ENCODE results near the gene TP53TG3D. TPM values are rescaled to one million over a fixed set of nuclear protein-coding genes. Genes with fewer than 3 reads are reported as not detected.
"Not testable (repeated sequence)": the region's sequence is repeated elsewhere in the genome, so short reads cannot be mapped to it uniquely, and the experiment has no call there.

TP53TG3D gene
- total RNA-seq (2013) = 0.06 TPM
- polyA plus RNA-seq (not detected), polyA minus RNA-seq (not detected in 2 replicates), total RNA-seq (0 to 0.15 (median 0.05) reads per million in 11 experiments)

GRCh38 chr16:32252986-32253385 is at the start of gene TP53TG3D:
Gene TP53TG3D, plus strand, starts transcription at chr16:32253286. Its CDS starts 68 bp downstream, at chr16:32253354.
- H3K27me3 Mint-ChIP-seq (ENCODE audit: low read depth in 3 of 3); H3K36me3 ChIP-seq (replicated peaks in 1 of 2; ENCODE audit: control insufficient read depth in 1 of 2, insufficient read depth in 2 of 2, low read length in 2 of 2); DNase-seq; H2AFZ ChIP-seq (ENCODE audit: insufficient read depth, low read depth, low read length, poor library complexity, severe bottlenecking); H3K79me2 ChIP-seq (ENCODE audit: insufficient read depth, low read length); H3K27ac ChIP-seq (ENCODE audit: low read depth in 1 of 2, low read length in 2 of 2); intact Hi-C loops (cut with micrococcal nuclease); H3K4me1 Mint-ChIP-seq; H3K9me3 ChIP-seq (replicated peaks in 1 of 2; ENCODE audit: control insufficient read depth in 1 of 2, insufficient read depth in 1 of 2, low read length in 2 of 2); H3K36me3 Mint-ChIP-seq; H3K4me1 ChIP-seq (ENCODE audit: control insufficient read depth in 1 of 2, insufficient read depth in 2 of 2, low read length in 2 of 2); H3K4me3 ChIP-seq (replicated peaks in 1 of 3; ENCODE audit: low read depth in 2 of 3, low read length in 3 of 3); H3K4me3 Mint-ChIP-seq; H3K9ac ChIP-seq (ENCODE audit: insufficient read depth, low read length, poor library complexity, severe bottlenecking); H3K9me3 Mint-ChIP-seq; H4K20me1 ChIP-seq (ENCODE audit: insufficient read depth, low read length); H3K27me3 ChIP-seq (ENCODE audit: control insufficient read depth in 2 of 2, insufficient read depth in 2 of 2, low read length in 2 of 2); H3K27ac Mint-ChIP-seq; H3K4me2 ChIP-seq (replicated peaks; ENCODE audit: extremely low read depth, low read length, poor library complexity, severe bottlenecking): not testable (repeated sequence)
- no CpG with 5 or more reads among the region's 26 CpGs for WGBS (ENCODE audit: insufficient coverage)

GRCh38 chr16:32253507-32253906 is 421 bp downstream of the TP53TG3D start:
- H3K9me3 ChIP-seq (replicated peaks in 1 of 2; ENCODE audit: control insufficient read depth in 1 of 2, insufficient read depth in 1 of 2, low read length in 2 of 2); H3K79me2 ChIP-seq (ENCODE audit: insufficient read depth, low read length); H3K27me3 ChIP-seq (ENCODE audit: control insufficient read depth in 2 of 2, insufficient read depth in 2 of 2, low read length in 2 of 2); H3K36me3 ChIP-seq (replicated peaks in 1 of 2; ENCODE audit: control insufficient read depth in 1 of 2, insufficient read depth in 2 of 2, low read length in 2 of 2); H3K36me3 Mint-ChIP-seq; H3K9me3 Mint-ChIP-seq; H3K4me1 Mint-ChIP-seq; H3K4me1 ChIP-seq (ENCODE audit: control insufficient read depth in 1 of 2, insufficient read depth in 2 of 2, low read length in 2 of 2); intact Hi-C loops (cut with micrococcal nuclease); H2AFZ ChIP-seq (ENCODE audit: insufficient read depth, low read depth, low read length, poor library complexity, severe bottlenecking); H3K4me2 ChIP-seq (replicated peaks; ENCODE audit: extremely low read depth, low read length, poor library complexity, severe bottlenecking); H3K4me3 Mint-ChIP-seq; H3K9ac ChIP-seq (ENCODE audit: insufficient read depth, low read length, poor library complexity, severe bottlenecking); H3K27ac ChIP-seq (ENCODE audit: low read depth in 1 of 2, low read length in 2 of 2); DNase-seq; H3K4me3 ChIP-seq (replicated peaks in 1 of 3; ENCODE audit: low read depth in 2 of 3, low read length in 3 of 3); H3K27ac Mint-ChIP-seq; H3K27me3 Mint-ChIP-seq (ENCODE audit: low read depth in 3 of 3); H4K20me1 ChIP-seq (ENCODE audit: insufficient read depth, low read length): not testable (repeated sequence)
- WGBS (ENCODE audit: insufficient coverage) = no CpG with 5 or more reads among the region's 20 CpGs

- H3K4me2 ChIP-seq (replicated peaks; ENCODE audit: extremely low read depth, low read length, poor library complexity, severe bottlenecking); H3K27me3 ChIP-seq (ENCODE audit: control insufficient read depth in 2 of 2, insufficient read depth in 2 of 2, low read length in 2 of 2); H3K36me3 ChIP-seq (replicated peaks in 1 of 2; ENCODE audit: control insufficient read depth in 1 of 2, insufficient read depth in 2 of 2, low read length in 2 of 2); intact Hi-C loops (cut with micrococcal nuclease); H3K9me3 ChIP-seq (replicated peaks in 1 of 2; ENCODE audit: control insufficient read depth in 1 of 2, insufficient read depth in 1 of 2, low read length in 2 of 2); H3K9me3 Mint-ChIP-seq; H3K4me1 ChIP-seq (ENCODE audit: control insufficient read depth in 1 of 2, insufficient read depth in 2 of 2, low read length in 2 of 2); H3K27ac ChIP-seq (ENCODE audit: low read depth in 1 of 2, low read length in 2 of 2); H2AFZ ChIP-seq (ENCODE audit: insufficient read depth, low read depth, low read length, poor library complexity, severe bottlenecking); H3K4me3 ChIP-seq (replicated peaks in 1 of 3; ENCODE audit: low read depth in 2 of 3, low read length in 3 of 3); H3K4me1 Mint-ChIP-seq; H3K36me3 Mint-ChIP-seq; H3K27ac Mint-ChIP-seq; H3K4me3 Mint-ChIP-seq; DNase-seq; H4K20me1 ChIP-seq (ENCODE audit: insufficient read depth, low read length); H3K27me3 Mint-ChIP-seq (ENCODE audit: low read depth in 3 of 3); H3K9ac ChIP-seq (ENCODE audit: insufficient read depth, low read length, poor library complexity, severe bottlenecking); H3K79me2 ChIP-seq (ENCODE audit: insufficient read depth, low read length): not testable (repeated sequence)
- WGBS (ENCODE audit: insufficient coverage) = no CpG with 5 or more reads among the region's 5 CpGs
Measured at GRCh38 chr16:32261526-32261925, 8.4 kb downstream of the TP53TG3D start.

- H3K9me3 ChIP-seq (replicated peaks in 1 of 2; ENCODE audit: control insufficient read depth in 1 of 2, insufficient read depth in 1 of 2, low read length in 2 of 2); H3K36me3 Mint-ChIP-seq; H3K27ac ChIP-seq (ENCODE audit: low read depth in 1 of 2, low read length in 2 of 2); H3K79me2 ChIP-seq (ENCODE audit: insufficient read depth, low read length); H3K4me1 Mint-ChIP-seq; H2AFZ ChIP-seq (ENCODE audit: insufficient read depth, low read depth, low read length, poor library complexity, severe bottlenecking); H3K36me3 ChIP-seq (replicated peaks in 1 of 2; ENCODE audit: control insufficient read depth in 1 of 2, insufficient read depth in 2 of 2, low read length in 2 of 2); H3K27me3 ChIP-seq (ENCODE audit: control insufficient read depth in 2 of 2, insufficient read depth in 2 of 2, low read length in 2 of 2); H3K4me3 ChIP-seq (replicated peaks in 1 of 3; ENCODE audit: low read depth in 2 of 3, low read length in 3 of 3); DNase-seq; H3K4me3 Mint-ChIP-seq; intact Hi-C loops (cut with micrococcal nuclease); H3K27me3 Mint-ChIP-seq (ENCODE audit: low read depth in 3 of 3); H3K4me2 ChIP-seq (replicated peaks; ENCODE audit: extremely low read depth, low read length, poor library complexity, severe bottlenecking); H3K9me3 Mint-ChIP-seq; H3K27ac Mint-ChIP-seq; H3K9ac ChIP-seq (ENCODE audit: insufficient read depth, low read length, poor library complexity, severe bottlenecking); H4K20me1 ChIP-seq (ENCODE audit: insufficient read depth, low read length); H3K4me1 ChIP-seq (ENCODE audit: control insufficient read depth in 1 of 2, insufficient read depth in 2 of 2, low read length in 2 of 2): not testable (repeated sequence)
- 96% methylated on average over 5 of the region's 10 CpGs for WGBS (ENCODE audit: insufficient coverage)
Measured at GRCh38 chr16:32263552-32263951, 10.5 kb downstream of the TP53TG3D start.
